ENCODE data around the gene TMEM129.

DNA sequence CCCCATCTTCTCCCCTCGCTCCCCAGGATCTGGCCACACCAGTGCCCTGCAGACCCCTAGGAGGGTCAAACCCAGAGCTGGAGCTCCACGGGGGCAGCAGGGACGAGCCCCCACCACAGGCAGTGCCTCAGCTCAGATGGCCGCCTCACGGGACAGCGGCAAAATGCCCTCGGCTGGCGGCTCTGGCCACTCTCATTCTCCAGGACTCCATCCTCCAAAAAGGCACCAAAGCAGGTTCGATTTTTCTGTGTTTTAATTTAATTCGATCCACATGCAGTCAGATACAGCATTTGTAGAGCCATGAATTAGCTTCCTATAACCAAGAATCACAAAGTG lies 45.4 kb downstream of the TMEM129 start:
- TF ChIP-seq, protein P1, sequence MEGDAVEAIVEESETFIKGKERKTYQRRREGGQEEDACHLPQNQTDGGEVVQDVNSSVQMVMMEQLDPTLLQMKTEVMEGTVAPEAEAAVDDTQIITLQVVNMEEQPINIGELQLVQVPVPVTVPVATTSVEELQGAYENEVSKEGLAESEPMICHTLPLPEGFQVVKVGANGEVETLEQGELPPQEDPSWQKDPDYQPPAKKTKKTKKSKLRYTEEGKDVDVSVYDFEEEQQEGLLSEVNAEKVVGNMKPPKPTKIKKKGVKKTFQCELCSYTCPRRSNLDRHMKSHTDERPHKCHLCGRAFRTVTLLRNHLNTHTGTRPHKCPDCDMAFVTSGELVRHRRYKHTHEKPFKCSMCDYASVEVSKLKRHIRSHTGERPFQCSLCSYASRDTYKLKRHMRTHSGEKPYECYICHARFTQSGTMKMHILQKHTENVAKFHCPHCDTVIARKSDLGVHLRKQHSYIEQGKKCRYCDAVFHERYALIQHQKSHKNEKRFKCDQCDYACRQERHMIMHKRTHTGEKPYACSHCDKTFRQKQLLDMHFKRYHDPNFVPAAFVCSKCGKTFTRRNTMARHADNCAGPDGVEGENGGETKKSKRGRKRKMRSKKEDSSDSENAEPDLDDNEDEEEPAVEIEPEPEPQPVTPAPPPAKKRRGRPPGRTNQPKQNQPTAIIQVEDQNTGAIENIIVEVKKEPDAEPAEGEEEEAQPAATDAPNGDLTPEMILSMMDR (IDR thresholded peaks at IDR 0.05): no peak
- TF ChIP-seq POLR2A (IDR thresholded peaks at IDR 0.05): no peak
